ENCODE data around the gene MORN5.

Gene MORN5

GRCh38 chr9:122125509-122126330 is 34.0 kb upstream of the MORN5 start:
- DNase-seq: no peak

GRCh38 chr9:122126331-122127261 is 33.1 kb upstream of the MORN5 start:
- DNase-seq: peak; percentile 28

GRCh38 chr9:122127396-122127798 is 32.3 kb upstream of the MORN5 start:
- DNase-seq: no peak

DNA sequence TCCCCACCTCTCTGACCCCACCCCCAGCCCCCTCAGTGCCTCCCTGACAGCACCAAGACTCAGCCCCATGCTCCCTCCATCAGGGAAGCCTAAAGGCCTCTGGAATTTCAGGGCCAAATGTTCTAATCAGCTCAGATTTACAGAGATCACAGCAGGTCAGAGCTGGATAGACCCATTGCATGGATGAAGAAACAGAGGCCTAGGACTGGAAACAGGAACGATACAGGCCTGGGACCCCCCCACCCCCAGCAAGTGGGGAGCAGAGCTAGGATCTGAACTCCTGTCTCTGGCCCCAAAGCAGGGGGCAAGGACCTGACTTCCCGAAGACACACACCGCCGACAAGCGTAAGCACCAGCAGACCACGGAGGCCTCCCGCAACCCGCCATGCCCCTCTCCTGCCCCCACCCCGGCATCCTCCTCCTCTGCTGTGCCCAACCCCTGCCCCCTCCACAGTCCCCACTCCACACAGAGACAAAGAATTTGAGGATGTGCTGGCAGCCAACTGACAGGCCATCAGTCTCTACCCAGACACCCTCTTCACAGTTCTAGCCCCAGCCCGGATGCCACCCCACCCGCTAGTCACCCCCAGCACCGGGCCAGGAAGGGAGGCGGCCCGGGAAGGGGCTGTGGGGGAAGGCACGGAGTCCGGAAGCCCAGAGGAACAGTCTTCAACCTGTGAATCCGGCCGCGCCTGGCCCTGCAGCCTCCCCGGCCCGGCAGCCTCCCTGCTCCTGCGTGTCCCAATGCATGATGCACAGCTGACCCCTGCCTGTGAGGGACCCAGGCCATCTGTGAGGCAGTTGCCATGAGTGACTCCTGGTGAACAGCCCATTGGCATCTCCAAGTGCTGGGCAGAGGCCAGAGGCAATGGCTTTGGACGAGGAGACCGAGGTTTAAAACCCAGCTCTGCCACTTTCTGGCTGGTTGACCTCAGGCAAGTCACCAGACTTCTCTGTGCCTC is 31.4 kb upstream of the MORN5 start:
- DNase-seq: no peak

GRCh38 chr9:122128969-122129343 is 30.8 kb upstream of the MORN5 start:
- no peak for DNase-seq

DNA sequence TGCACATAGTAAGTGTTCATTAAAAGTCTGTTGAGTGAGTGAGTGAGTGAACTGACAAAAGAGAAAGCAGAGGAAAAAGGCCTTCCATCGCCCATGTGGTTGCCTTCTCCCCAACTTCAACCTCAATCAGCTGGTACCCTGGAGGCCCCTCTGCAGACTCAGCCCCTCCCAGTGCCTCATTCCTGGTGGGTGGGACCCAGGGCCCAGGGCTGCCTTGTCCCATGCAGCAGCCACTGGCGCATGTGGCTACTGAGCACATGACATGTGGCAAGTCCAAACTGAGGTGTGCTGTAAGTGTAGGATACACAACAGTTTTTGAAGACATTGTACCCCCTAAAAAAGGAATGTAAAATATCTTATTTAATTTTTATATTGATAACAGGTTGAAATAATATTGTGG is 29.7 kb upstream of the MORN5 start:
- DNase-seq: no peak

DNA sequence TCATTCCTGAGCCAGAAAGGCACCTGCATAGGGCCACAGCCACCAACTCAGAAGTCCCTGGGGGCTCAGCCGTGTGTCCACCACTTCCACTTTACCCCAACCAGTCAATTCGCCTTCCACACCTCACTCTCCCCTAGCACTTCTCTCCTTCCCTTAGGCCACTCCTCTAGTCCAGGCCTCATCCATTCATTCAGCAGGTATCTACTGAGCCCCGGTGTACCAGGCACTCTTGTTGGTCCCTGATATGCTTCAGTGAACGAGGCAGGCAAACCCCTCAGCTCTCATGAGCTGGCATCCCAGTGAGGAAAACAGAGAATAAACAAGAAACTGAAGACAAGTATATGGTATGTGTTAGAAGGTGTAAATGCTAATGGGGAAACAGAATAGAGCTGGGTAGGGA is 28.9 kb upstream of the MORN5 start:
- DNase-seq: no peak

DNA sequence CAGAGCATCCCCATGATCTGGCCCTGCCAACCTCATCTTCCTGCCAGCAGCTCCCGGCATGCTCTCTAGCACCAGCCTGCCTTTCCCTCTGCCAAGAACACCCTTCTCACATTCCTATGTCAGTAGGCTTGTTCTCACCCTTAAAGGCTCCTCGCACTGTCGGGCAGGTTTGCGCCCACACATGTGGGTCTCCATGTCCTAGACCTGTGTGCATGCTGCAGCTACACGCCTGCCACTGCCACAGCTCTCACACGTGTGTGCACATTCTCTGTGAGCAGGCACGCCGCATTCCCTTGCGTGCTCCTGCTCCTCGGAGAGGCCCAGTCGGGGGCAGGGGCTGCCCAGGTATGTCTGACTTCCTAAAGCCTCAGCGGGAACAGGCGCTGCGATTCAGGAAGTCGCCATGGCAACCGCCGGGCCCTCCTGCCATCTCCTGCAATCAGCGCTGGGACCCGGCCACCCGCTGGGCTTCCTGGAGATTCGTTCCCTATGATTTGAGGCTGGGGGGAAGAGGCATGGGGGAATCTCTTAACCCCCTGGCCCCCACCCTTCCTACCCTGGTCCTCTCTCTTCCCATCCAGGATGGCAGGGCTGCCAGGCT is 28.2 kb upstream of the MORN5 start:
- no peak for DNase-seq

DNA sequence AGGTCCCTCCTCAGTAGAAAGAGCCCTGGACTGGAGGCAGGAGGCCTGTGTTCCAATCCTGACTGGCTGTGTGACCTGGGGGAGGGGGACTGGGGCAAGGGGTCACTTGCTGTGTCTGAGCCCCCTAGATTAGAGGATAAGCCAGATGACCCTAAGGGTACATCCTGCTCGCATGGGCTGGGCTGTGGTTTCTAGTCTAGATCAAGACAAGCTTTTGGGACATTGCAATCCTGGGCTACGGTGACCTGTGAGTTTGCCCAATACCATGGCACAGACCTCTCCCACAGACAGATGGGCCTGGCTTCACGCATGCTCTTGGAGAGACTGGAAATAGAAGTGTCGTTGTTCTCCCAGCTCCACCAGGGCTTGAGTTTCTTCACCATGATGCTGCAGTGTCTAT is 27.2 kb upstream of the MORN5 start:
- DNase-seq: no peak

GRCh38 chr9:122133263-122133983 is 26.3 kb upstream of the MORN5 start:
- no peak for DNase-seq

DNA sequence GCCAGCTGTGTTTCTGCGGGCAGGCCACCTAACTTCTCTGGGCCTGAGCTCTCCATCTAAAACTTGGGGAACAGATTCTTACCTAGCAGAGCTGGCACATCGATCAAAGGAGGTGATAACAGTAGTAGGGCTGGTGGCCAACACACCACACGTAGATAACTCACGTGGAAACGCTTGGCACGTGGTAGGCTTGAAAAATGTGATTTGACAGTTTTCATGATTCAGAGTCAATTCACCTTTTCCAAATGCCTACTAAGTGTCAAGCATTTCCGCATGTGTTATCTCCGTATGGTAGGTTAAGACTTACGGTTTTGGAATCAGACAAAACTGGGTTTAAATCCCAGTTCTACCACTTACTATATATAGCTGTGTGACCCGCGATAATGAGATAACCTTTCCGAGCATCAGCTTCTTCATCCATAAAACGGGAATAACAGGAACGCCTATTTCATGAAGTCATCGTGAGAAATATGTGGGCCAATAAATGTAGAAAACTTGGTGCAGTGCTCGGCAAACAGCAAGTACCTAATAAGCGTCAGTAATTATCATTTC is 25.6 kb upstream of the MORN5 start:
- no peak for DNase-seq

GRCh38 chr9:122134822-122135528 is 24.7 kb upstream of the MORN5 start:
- no peak for DNase-seq

DNA sequence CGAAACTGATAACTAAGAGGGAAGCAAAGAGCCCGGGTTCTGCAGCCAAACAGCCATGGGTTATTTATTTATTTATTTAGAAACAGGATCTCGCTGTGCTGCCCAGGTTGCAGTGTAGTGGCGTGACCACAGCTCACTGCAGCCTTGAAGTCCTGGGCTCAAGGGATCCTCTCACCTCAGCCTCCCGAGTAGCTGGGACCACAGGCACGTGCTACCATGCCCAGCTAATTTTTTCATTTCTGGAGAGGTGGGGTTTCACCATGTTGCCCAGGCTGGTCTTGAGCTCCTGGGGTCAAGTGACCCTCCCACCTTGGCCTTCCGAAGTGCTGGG is 24.2 kb upstream of the MORN5 start:
- DNase-seq: no peak

DNA sequence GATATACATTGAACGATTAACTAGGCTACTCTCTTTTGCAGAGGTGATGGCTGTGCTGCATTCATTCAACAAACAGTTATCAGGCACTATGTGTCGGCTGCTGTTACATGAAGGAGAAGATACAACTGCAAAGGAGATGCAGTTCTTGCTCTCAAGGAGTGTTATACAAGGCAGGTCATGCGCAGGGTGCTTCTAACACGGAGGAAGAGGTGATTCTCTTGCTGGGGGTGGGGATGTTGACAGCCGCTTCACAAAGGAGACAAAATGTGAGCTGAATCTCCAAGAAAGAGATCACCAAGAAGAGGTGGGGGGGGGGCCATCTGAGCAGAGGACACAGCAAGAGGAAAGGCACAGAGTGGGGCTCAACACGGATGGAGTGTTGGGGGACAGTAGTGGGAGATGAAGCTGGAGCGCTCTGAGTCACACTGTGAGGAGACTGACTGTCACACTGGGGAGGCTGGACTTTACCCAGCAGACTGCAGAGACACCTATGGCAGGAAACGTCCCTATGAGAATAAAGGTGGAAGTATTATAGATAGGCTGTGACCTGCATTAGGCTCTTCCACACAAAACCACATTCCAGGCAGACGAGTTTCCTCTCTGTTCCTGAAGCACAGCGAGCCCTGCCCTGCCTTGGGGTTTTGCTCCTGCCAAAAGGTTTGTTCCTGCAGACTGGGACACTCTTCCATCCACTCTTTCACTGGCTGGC is 21.0 kb upstream of the MORN5 start:
- DNase-seq: no peak

GRCh38 chr9:122140368-122141193 is 19.1 kb upstream of the MORN5 start:
- no peak for DNase-seq

DNA sequence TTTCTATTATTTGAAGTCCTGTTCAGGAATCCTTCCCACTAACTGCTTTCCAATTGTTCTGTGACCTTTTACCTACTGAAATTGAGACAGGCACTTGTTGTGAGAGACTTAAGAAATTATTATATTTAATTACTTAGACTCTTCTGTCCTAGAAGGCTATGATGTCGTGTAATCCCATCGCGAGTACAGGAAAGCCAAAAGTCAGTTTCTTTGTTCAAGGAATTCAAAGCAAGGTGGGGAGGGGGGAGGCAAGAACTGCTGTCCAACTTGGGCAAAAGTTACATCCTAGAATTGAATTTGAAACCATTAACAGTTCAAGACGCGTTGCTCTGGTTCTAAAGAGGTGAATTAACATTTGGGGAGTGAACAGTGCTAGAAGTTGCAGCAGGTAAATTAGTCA is 18.0 kb upstream of the MORN5 start:
- no peak for DNase-seq

GRCh38 chr9:122143296-122143695 is 16.4 kb upstream of the MORN5 start:
- DNase-seq: no peak

- DNase-seq: no peak
Measured at GRCh38 chr9:122143876-122144405, 15.8 kb upstream of the MORN5 start.
